ENCODE measurements around the gene NXPH3.

NXPH3 gene

GRCh38 chr17:49545007-49545660 is 30.5 kb upstream of the NXPH3 start:
- TF ChIP-seq CTBP1 (IDR thresholded peaks at IDR 0.05; ENCODE audit: borderline replicate concordance) = no peak
- no peak for TF ChIP-seq ZNF384 (IDR thresholded peaks at IDR 0.05)
- TF ChIP-seq ARNT (IDR thresholded peaks at IDR 0.05) = no peak
- no peak for TF ChIP-seq FOXK2 (IDR thresholded peaks at IDR 0.05)
- no peak for TF ChIP-seq SUZ12 (IDR thresholded peaks at IDR 0.05)
- TF ChIP-seq L3MBTL2 (conservative IDR thresholded peaks at IDR 0.05) = no peak
- no peak for TF ChIP-seq TARDBP (IDR thresholded peaks at IDR 0.05)
- TF ChIP-seq ELF4 (IDR thresholded peaks at IDR 0.05) = no peak
- no peak for TF ChIP-seq LEF1 (IDR thresholded peaks at IDR 0.05; ENCODE audit: borderline replicate concordance)
- no peak for TF ChIP-seq BHLHE40 (IDR thresholded peaks at IDR 0.05; ENCODE audit: borderline replicate concordance)
- TF ChIP-seq FOXM1 (IDR thresholded peaks at IDR 0.05; ENCODE audit: borderline replicate concordance) = no peak
- TF ChIP-seq, protein P1, sequence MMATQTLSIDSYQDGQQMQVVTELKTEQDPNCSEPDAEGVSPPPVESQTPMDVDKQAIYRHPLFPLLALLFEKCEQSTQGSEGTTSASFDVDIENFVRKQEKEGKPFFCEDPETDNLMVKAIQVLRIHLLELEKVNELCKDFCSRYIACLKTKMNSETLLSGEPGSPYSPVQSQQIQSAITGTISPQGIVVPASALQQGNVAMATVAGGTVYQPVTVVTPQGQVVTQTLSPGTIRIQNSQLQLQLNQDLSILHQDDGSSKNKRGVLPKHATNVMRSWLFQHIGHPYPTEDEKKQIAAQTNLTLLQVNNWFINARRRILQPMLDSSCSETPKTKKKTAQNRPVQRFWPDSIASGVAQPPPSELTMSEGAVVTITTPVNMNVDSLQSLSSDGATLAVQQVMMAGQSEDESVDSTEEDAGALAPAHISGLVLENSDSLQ (IDR thresholded peaks at IDR 0.05) = no peak
- no peak for TF ChIP-seq NFRKB (IDR thresholded peaks at IDR 0.05)
- no peak for TF ChIP-seq FOXA1 (IDR thresholded peaks at IDR 0.05)
- no peak for TF ChIP-seq SP1 (IDR thresholded peaks at IDR 0.05)
- no peak for TF ChIP-seq HDGF (IDR thresholded peaks at IDR 0.05; ENCODE audit: borderline replicate concordance)
- no peak for DNase-seq (ENCODE audit: extremely low spot score)
- ChIA-PET CTCF (interaction anchor here (1.6 kb wide), 1 partner anchor 11 kb away, joined by 3 read pairs; no protein-coding TSS in a partner anchor), POLR2A (interaction anchor here (1.8 kb wide), 1 partner anchor 130 kb away, joined by 3 read pairs; the partner anchor contains the start of gene PHB1)

GRCh38 chr17:49545806-49546545 is 29.7 kb upstream of the NXPH3 start:
- ChIA-PET POLR2A (interaction anchor here (1.2 kb wide), 1 partner anchor 131 kb away, joined by 5 read pairs; the partner anchor contains the start of gene PHB1), CTCF (interaction anchor here (1.6 kb wide), 1 partner anchor 11 kb away, joined by 3 read pairs; no protein-coding TSS in a partner anchor)
- no peak for TF ChIP-seq NFRKB (IDR thresholded peaks at IDR 0.05)
- no peak for TF ChIP-seq LEF1 (IDR thresholded peaks at IDR 0.05; ENCODE audit: borderline replicate concordance)
- no peak for TF ChIP-seq HDGF (IDR thresholded peaks at IDR 0.05; ENCODE audit: borderline replicate concordance)
- DNase-seq (ENCODE audit: extremely low spot score) = no peak

- DNase-seq (ENCODE audit: extremely low spot score) = no peak
- ChIA-PET POLR2A (interaction anchor here (1.2 kb wide), 1 partner anchor 132 kb away, joined by 5 read pairs; the partner anchor contains the start of gene PHB1), CTCF (interaction anchor here (1.6 kb wide), 1 partner anchor 10 kb away, joined by 3 read pairs; no protein-coding TSS in a partner anchor)
- TF ChIP-seq LEF1 (IDR thresholded peaks at IDR 0.05; ENCODE audit: borderline replicate concordance) (no peak), CTBP1 (IDR thresholded peaks at IDR 0.05; ENCODE audit: borderline replicate concordance) (no peak), ELF4 (IDR thresholded peaks at IDR 0.05) (no peak), FOXA1 (IDR thresholded peaks at IDR 0.05) (no peak), TARDBP (IDR thresholded peaks at IDR 0.05) (no peak), FOXM1 (IDR thresholded peaks at IDR 0.05; ENCODE audit: borderline replicate concordance) (no peak), ZNF384 (IDR thresholded peaks at IDR 0.05) (no peak), NFRKB (IDR thresholded peaks at IDR 0.05) (no peak), ARNT (IDR thresholded peaks at IDR 0.05) (no peak), SUZ12 (IDR thresholded peaks at IDR 0.05) (no peak), HDGF (IDR thresholded peaks at IDR 0.05; ENCODE audit: borderline replicate concordance) (no peak), BHLHE40 (IDR thresholded peaks at IDR 0.05; ENCODE audit: borderline replicate concordance) (no peak), SP1 (IDR thresholded peaks at IDR 0.05) (no peak), FOXK2 (IDR thresholded peaks at IDR 0.05) (no peak), L3MBTL2 (conservative IDR thresholded peaks at IDR 0.05) (no peak)
- TF ChIP-seq, protein P1 (IDR thresholded peaks at IDR 0.05) = no peak
Observed at GRCh38 chr17:49546546-49547535, 28.8 kb upstream of the NXPH3 start.

DNA sequence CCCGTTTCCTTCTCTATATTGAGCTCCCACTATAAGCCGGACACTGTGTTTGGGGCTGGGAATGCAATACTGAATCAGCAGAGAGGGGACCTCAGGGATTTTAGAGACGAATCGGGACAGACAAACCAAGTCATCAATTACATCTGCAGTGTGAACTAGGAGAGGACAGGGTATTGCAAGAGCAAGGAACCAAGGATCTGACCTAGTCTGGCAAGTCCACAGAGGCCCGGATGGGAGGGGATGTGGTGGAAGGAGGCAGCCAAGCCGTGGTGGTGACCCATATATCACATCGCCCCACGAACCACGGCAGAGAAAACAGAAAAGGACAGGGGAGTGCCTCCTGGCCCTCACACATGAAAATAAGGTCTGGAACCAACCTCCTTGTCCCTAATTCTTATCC is 28.1 kb upstream of the NXPH3 start:
- POLR2A ChIA-PET = no interaction called here
- TF ChIP-seq SP1 (IDR thresholded peaks at IDR 0.05) = no peak
- TF ChIP-seq ELF4 (IDR thresholded peaks at IDR 0.05) = no peak
- no peak for TF ChIP-seq BHLHE40 (IDR thresholded peaks at IDR 0.05; ENCODE audit: borderline replicate concordance)
- no peak for TF ChIP-seq NFRKB (IDR thresholded peaks at IDR 0.05)
- TF ChIP-seq FOXK2 (IDR thresholded peaks at IDR 0.05) = no peak
- no peak for TF ChIP-seq FOXM1 (IDR thresholded peaks at IDR 0.05; ENCODE audit: borderline replicate concordance)
- no peak for TF ChIP-seq HDGF (IDR thresholded peaks at IDR 0.05; ENCODE audit: borderline replicate concordance)
- no peak for TF ChIP-seq FOXA1 (IDR thresholded peaks at IDR 0.05)
- TF ChIP-seq ARNT (IDR thresholded peaks at IDR 0.05) = no peak
- TF ChIP-seq, protein P1 (IDR thresholded peaks at IDR 0.05) = no peak
- TF ChIP-seq L3MBTL2 (conservative IDR thresholded peaks at IDR 0.05) = no peak
- no peak for TF ChIP-seq TARDBP (IDR thresholded peaks at IDR 0.05)
- no peak for TF ChIP-seq SUZ12 (IDR thresholded peaks at IDR 0.05)
- TF ChIP-seq ZNF384 (IDR thresholded peaks at IDR 0.05) = no peak
- no peak for TF ChIP-seq LEF1 (IDR thresholded peaks at IDR 0.05; ENCODE audit: borderline replicate concordance)
- no peak for TF ChIP-seq CTBP1 (IDR thresholded peaks at IDR 0.05; ENCODE audit: borderline replicate concordance)
- no peak for DNase-seq (ENCODE audit: extremely low spot score)
- CTCF ChIA-PET = interaction anchor here (0.9 kb wide), 1 partner anchor 112 kb away, joined by 3 read pairs; no protein-coding TSS in a partner anchor

Data from HEK293T (cell line).